Measurements from ENCODE around the gene BOK.
"Not testable (repeated sequence)": the region's sequence is repeated elsewhere in the genome, so short reads cannot be mapped to it uniquely, and the experiment has no call there.

Gene BOK

GRCh38 chr2:241563981-241564595, 5.5 kb downstream of the BOK start:
- no peak for DNase-seq (ENCODE audit: low read depth)
- TF ChIP-seq CTCF (conservative IDR thresholded peaks at IDR 0.05; ENCODE audit: low read depth, low read length), result no peak
- no peak overlapping the region for H3K4me3 ChIP-seq (ENCODE audit: low read length)

GRCh38 chr2:241564596-241565410, 6.3 kb downstream of the BOK start:
- TF ChIP-seq CTCF (conservative IDR thresholded peaks at IDR 0.05; ENCODE audit: low read depth, low read length), result no peak
- DNase-seq (ENCODE audit: low read depth), result no peak
- no peak overlapping the region for H3K4me3 ChIP-seq (ENCODE audit: low read length)

GRCh38 chr2:241565411-241565810, 6.9 kb downstream of the BOK start:
- DNase-seq (ENCODE audit: low read depth), result no peak
- no peak overlapping the region for H3K4me3 ChIP-seq (ENCODE audit: low read length)
- TF ChIP-seq CTCF (conservative IDR thresholded peaks at IDR 0.05; ENCODE audit: low read depth, low read length), result no peak

GRCh38 chr2:241566021-241566420, 7.5 kb downstream of the BOK start:
- DNase-seq (ENCODE audit: low read depth); H3K4me3 ChIP-seq (ENCODE audit: low read length): not testable (repeated sequence)

GRCh38 chr2:241566468-241566867, 7.9 kb downstream of the BOK start:
- no peak for DNase-seq (ENCODE audit: low read depth)
- TF ChIP-seq CTCF (conservative IDR thresholded peaks at IDR 0.05; ENCODE audit: low read depth, low read length), result no peak
- no peak overlapping the region for H3K4me3 ChIP-seq (ENCODE audit: low read length)

GRCh38 chr2:241567266-241567665, 8.7 kb downstream of the BOK start:
- not testable (repeated sequence) for DNase-seq (ENCODE audit: low read depth); H3K4me3 ChIP-seq (ENCODE audit: low read length)

- no peak overlapping the region for H3K4me3 ChIP-seq (ENCODE audit: low read length)
- DNase-seq (ENCODE audit: low read depth), result no peak
- TF ChIP-seq CTCF (conservative IDR thresholded peaks at IDR 0.05; ENCODE audit: low read depth, low read length), result no peak
Observed at GRCh38 chr2:241567776-241568175, 9.2 kb downstream of the BOK start.

GRCh38 chr2:241568726-241569125, 10.2 kb downstream of the BOK start:
- no peak for TF ChIP-seq CTCF (conservative IDR thresholded peaks at IDR 0.05; ENCODE audit: low read depth, low read length)
- no peak overlapping the region for H3K4me3 ChIP-seq (ENCODE audit: low read length)
- no peak for DNase-seq (ENCODE audit: low read depth)
